ENCODE data around the gene ADAMTS17. TPM values are rescaled to one million over a fixed set of nuclear protein-coding genes. Genes with fewer than 3 reads are reported as not detected.

ADAMTS17 gene
- total RNA-seq, 1 experiment from 2014 or later: 1.6 TPM

GRCh38 chr15:100166313-100166712, 175.5 kb downstream of the ADAMTS17 start:
- Histone ChIP-seq H3K9me3 (ENCODE audit: control insufficient read depth, insufficient read depth, low read depth, low read length) (no peaks in the 10 kb centered on the region), H3K4me3 (ENCODE audit: low read depth in 2 of 2, low read length in 2 of 2) (no peak overlapping the region), H3K36me3 (ENCODE audit: control insufficient read depth, insufficient read depth, low read length) (no peaks in the 10 kb centered on the region), H3K27ac (ENCODE audit: low read length) (no peak overlapping the region), H3K27me3 (ENCODE audit: control insufficient read depth, insufficient read depth, low read length) (no peaks in the 10 kb centered on the region; the same call in 1 of the 2 replicates), H3K4me1 (ENCODE audit: control insufficient read depth, insufficient read depth, low read length) (no peaks in the 10 kb centered on the region)
- in situ Hi-C loops (cut with HindIII; ENCODE audit: low pct_unique_long_range_greater_than_20kb, low sequenced_read_pairs) (no loop called here), intact Hi-C loops (cut with micrococcal nuclease; ENCODE audit: unreplicated experiment) (no loop called here)
- DNase-seq (ENCODE audit: low read depth, low spot score): no peak
- no TSS peak for BruUV-seq (replicated peaks)
- no peak for ATAC-seq
- ChIA-PET CTCF (no interaction called here), POLR2A (no interaction called here)
- TF ChIP-seq, protein P1, sequence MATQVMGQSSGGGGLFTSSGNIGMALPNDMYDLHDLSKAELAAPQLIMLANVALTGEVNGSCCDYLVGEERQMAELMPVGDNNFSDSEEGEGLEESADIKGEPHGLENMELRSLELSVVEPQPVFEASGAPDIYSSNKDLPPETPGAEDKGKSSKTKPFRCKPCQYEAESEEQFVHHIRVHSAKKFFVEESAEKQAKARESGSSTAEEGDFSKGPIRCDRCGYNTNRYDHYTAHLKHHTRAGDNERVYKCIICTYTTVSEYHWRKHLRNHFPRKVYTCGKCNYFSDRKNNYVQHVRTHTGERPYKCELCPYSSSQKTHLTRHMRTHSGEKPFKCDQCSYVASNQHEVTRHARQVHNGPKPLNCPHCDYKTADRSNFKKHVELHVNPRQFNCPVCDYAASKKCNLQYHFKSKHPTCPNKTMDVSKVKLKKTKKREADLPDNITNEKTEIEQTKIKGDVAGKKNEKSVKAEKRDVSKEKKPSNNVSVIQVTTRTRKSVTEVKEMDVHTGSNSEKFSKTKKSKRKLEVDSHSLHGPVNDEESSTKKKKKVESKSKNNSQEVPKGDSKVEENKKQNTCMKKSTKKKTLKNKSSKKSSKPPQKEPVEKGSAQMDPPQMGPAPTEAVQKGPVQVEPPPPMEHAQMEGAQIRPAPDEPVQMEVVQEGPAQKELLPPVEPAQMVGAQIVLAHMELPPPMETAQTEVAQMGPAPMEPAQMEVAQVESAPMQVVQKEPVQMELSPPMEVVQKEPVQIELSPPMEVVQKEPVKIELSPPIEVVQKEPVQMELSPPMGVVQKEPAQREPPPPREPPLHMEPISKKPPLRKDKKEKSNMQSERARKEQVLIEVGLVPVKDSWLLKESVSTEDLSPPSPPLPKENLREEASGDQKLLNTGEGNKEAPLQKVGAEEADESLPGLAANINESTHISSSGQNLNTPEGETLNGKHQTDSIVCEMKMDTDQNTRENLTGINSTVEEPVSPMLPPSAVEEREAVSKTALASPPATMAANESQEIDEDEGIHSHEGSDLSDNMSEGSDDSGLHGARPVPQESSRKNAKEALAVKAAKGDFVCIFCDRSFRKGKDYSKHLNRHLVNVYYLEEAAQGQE (IDR thresholded peaks at IDR 0.05; ENCODE audit: insufficient read depth in 1 of 2, low read depth in 2 of 2, low read length in 1 of 2): no peak
- TF ChIP-seq TCF7L2 (IDR thresholded peaks at IDR 0.05; ENCODE audit: low read depth, low read length) (no peak), POLR2AphosphoS5 (IDR thresholded peaks at IDR 0.05; ENCODE audit: low read depth, low read length) (no peak), CTCF (IDR thresholded peaks at IDR 0.05) (no peak), SIN3A (IDR thresholded peaks at IDR 0.05; ENCODE audit: borderline replicate concordance, insufficient read depth, low read depth, low read length) (no peak)

DNA sequence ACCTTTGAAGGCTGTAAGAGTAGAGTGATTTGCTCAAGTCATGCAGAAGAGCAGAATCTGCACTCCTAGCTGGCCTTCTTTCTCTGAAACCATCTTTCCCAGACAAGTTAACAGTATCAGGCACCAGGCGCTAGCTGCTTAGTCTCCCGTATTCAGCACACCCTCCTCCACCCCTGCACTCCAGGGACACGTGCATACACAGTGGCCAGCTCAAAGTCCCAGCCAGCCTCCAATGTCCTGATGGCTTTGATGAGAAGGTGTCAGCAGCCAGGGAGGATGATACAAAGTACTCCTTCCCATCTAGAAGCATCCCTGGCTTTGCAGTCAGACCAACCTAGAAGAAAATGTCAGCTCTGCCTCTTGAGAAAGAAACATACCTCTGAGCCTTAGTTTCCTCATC, 177.8 kb downstream of the ADAMTS17 start:
- intact Hi-C loops (cut with micrococcal nuclease; ENCODE audit: unreplicated experiment): no loop called here
- in situ Hi-C loops (cut with HindIII; ENCODE audit: low pct_unique_long_range_greater_than_20kb, low sequenced_read_pairs): no loop called here
- CTCF ChIA-PET: no interaction called here
- DNase-seq (ENCODE audit: low read depth, low spot score) (no peak), ATAC-seq (no peak)
- Histone ChIP-seq H3K4me1 (ENCODE audit: control insufficient read depth, insufficient read depth, low read length) (no peaks in the 10 kb centered on the region), H3K36me3 (ENCODE audit: control insufficient read depth, insufficient read depth, low read length) (no peaks in the 10 kb centered on the region), H3K27me3 (ENCODE audit: control insufficient read depth, insufficient read depth, low read length) (no peaks in the 10 kb centered on the region; the same call in 1 of the 2 replicates), H3K27ac (ENCODE audit: low read length) (no peak overlapping the region), H3K4me3 (ENCODE audit: low read depth in 2 of 2, low read length in 2 of 2) (no peak overlapping the region), H3K9me3 (ENCODE audit: control insufficient read depth, insufficient read depth, low read depth, low read length) (no peaks in the 10 kb centered on the region)
- TF ChIP-seq CTCF (IDR thresholded peaks at IDR 0.05) (no peak), SIN3A (IDR thresholded peaks at IDR 0.05; ENCODE audit: borderline replicate concordance, insufficient read depth, low read depth, low read length) (no peak), POLR2AphosphoS5 (IDR thresholded peaks at IDR 0.05; ENCODE audit: low read depth, low read length) (no peak), TCF7L2 (IDR thresholded peaks at IDR 0.05; ENCODE audit: low read depth, low read length) (no peak)
- TF ChIP-seq, protein P1 (IDR thresholded peaks at IDR 0.05; ENCODE audit: insufficient read depth in 1 of 2, low read depth in 2 of 2, low read length in 1 of 2): no peak
- BruUV-seq (replicated peaks): no TSS peak
- POLR2A ChIA-PET: no interaction called here
